Motor neuron (in vitro differentiated cells): Measurements from ENCODE around the gene SLC44A5. TPM values are rescaled to one million over a fixed set of nuclear protein-coding genes. Genes with fewer than 3 reads are reported as not detected.
A peak's percentile ranks its signal among the peaks of the same experiment; 100 is the strongest.
"Not testable (repeated sequence)": the region's sequence is repeated elsewhere in the genome, so short reads cannot be mapped to it uniquely, and the experiment has no call there.

Experiments
- ATAC-seq, 8 experiments: fragments of 200-7000 bp; cut with Tn5 transposase; replicated peaks in 6 of 8; 2 replicates each; pipeline ENCODE4 v1.8.0; 2021; ENCODE audit warnings: mild to moderate bottlenecking in 8 of 8, moderate library complexity in 8 of 8
- H3K27ac ChIP-seq, 2 donors: fragments of 250-450 bp; sonication (Bioruptor Pico); 2 replicates each; pipeline ENCODE4 v1.9.0; 2021; ENCODE audit warnings: antibody characterized with exemption in 2 of 2, mild to moderate bottlenecking in 2 of 2, moderate library complexity in 1 of 2
- H3K4me1 ChIP-seq, 2 donors: fragments of 250-450 bp; sonication (Bioruptor Pico); replicated peaks in 1 of 2; 2 replicates each; pipeline ENCODE4 v1.6.1; 2021; ENCODE audit warnings: antibody characterized with exemption in 2 of 2, mild to moderate bottlenecking in 2 of 2, moderate library complexity in 1 of 2
- H3K4me3 ChIP-seq, 5 donors: fragments of 250-450 bp; sonication (Bioruptor Pico); 2 replicates each; pipeline ENCODE4 v1.9.0; 2021; ENCODE audit warnings: antibody characterized with exemption in 5 of 5, mild to moderate bottlenecking in 5 of 5, moderate library complexity in 4 of 5
- WGBS, 10 experiments: fragments of 450-650 bp; shearing (Covaris generic); methylation state at CpG; one replicate each; pipeline ENCODE4 v1.0.0; 2022; 5-methylcytosine and 5-hydroxymethylcytosine counted together
- in situ Hi-C, 9 experiments: fragments of 400-800 bp; cut with MboI; loops; one replicate each; pipeline ENCODE4 v1.15.0; 2021; ENCODE audit warnings: low sequenced_read_pairs in 9 of 9, low pct_unique_long_range_greater_than_20kb in 2 of 9; ENCODE audit not compliant: unreplicated experiment in 9 of 9
- total RNA-seq, 8 experiments: library from RNA; unstranded; fragments of 300-600 nt; gene quantifications; 2 replicates each; pipeline versions ENCODE4 v1.2.3 to v1.2.4, GENCODE V29; 2022

SLC44A5 gene
- total RNA-seq, 8 experiments from 2014 or later = 27.7 to 58.8 (median 52.0) TPM; not detected in 3

- H3K4me1 ChIP-seq, H3K27ac ChIP-seq, H3K4me3 ChIP-seq, ATAC-seq: not testable (repeated sequence)
- in situ Hi-C loops = loop anchor here in 6 of 9 experiments (25.0 kb wide), 1 partner anchor 374 kb away; no protein-coding TSS in a partner anchor
- WGBS, 10 experiments = 60 to 100% methylated on average over 1 of the region's 2 CpGs; no CpG with 5 or more reads in 8 of the 10 experiments
Observed at GRCh38 chr1:75263616-75264015, 347.3 kb downstream of the SLC44A5 start.

DNA sequence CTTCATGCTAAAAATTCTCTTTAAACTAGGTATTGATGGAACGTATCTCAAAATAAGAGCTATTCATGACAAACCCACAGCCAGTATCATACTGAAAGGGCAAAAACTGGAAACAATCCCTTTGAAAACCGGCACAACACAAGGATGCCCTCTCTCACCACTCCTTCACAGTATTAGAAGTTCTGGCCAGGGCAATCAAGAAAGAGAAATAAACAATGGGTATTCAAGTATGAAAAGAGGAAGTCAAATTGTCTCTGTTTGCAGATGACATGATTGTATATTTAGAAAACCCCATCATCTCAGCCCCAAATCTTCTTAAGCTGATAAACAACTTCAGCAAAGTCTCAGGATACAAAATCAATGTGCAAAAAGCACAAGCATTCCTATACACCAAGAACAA, 349.0 kb downstream of the SLC44A5 start:
- in situ Hi-C loops = loop anchor here in 6 of 9 experiments (25.0 kb wide), 1 partner anchor 375 kb away; no protein-coding TSS in a partner anchor
- not testable (repeated sequence) for H3K4me1 ChIP-seq, ATAC-seq, H3K27ac ChIP-seq, H3K4me3 ChIP-seq
- WGBS, 10 experiments = 0 to 100% (median 85%) methylated on average over 1 to 2 of the region's 2 CpGs; no CpG with 5 or more reads in 3 of the 10 experiments

- Histone ChIP-seq H3K4me1 (no peaks in the 10 kb centered on the region), H3K4me3 (no peak overlapping the region), H3K27ac (no peak overlapping the region)
- in situ Hi-C loops = loop anchor here in 6 of 9 experiments (25.0 kb wide), 1 partner anchor 379 kb away; no protein-coding TSS in a partner anchor
- no peak for ATAC-seq
- 73 to 96% (median 84%) methylated on average over 1 to 3 of the region's 4 CpGs; no CpG with 5 or more reads in 6 of the 10 experiments for WGBS, 10 experiments
Observed at GRCh38 chr1:75258351-75258750, 352.6 kb downstream of the SLC44A5 start.

- no peaks in the 10 kb centered on the region for H3K4me1 ChIP-seq
- 0 to 100% (median 37%) methylated on average over 1 to 2 of the region's 2 CpGs; no CpG with 5 or more reads in 2 of the 10 experiments for WGBS, 10 experiments
- H3K4me3 ChIP-seq = no peak overlapping the region
- in situ Hi-C loops = loop anchor here in 6 of 9 experiments (25.0 kb wide), 1 partner anchor 380 kb away; no protein-coding TSS in a partner anchor
- no peak overlapping the region for H3K27ac ChIP-seq
- peak in 2 of 8 experiments; percentile 30 to 44 for ATAC-seq
Observed at GRCh38 chr1:75257424-75257823, 353.5 kb downstream of the SLC44A5 start.

DNA sequence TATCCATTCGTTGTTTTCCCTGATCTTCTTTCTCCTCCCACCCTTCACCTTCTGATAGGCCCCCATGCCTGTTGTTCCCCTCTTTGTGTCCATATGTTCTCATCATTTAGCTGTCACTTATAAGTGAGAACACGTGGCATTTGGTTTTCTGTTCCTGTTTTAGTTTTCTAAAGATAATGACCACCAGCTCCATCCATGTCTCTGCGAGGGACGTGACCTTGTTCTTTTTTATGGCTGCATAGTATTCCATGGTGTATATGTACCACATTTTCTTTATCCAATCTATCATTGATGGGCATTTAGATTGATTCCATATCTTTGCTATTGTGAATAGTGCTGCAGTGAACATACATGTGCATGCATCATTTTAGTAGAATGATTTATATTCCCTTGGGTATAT, 360.8 kb downstream of the SLC44A5 start:
- H3K4me3 ChIP-seq, H3K27ac ChIP-seq, H3K4me1 ChIP-seq, ATAC-seq: not testable (repeated sequence)
- in situ Hi-C loops = loop anchor here in 6 of 9 experiments (25.0 kb wide), 1 partner anchor 387 kb away; no protein-coding TSS in a partner anchor
- WGBS, 10 experiments = 0 to 100% (median 79%) methylated on average over 1 to 4 of the region's 4 CpGs

DNA sequence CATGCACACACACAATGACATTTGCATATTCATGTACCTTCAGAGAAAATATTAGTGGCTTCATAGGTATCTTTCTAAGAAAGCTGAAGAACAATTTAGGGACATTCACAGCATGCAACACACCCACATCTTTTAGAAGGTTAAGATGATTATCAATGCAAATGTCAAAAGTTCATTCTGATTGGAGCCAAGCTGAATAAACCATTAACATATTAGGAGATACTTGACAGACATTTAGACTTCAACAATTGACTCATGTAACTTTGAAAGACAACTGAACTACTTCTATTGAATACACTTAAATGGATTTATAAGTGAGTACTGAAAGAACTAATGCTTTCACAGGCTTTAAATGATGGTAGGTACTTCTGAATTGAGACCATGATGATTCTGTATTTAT, 365.7 kb downstream of the SLC44A5 start:
- no peak overlapping the region for H3K4me3 ChIP-seq
- no peak for ATAC-seq
- in situ Hi-C loops = loop anchor here in 1 of 9 experiments (25.0 kb wide), 1 partner anchor 392 kb away; no protein-coding TSS in a partner anchor
- H3K27ac ChIP-seq = no peak overlapping the region
- no peaks in the 10 kb centered on the region for H3K4me1 ChIP-seq

- H3K4me1 ChIP-seq = no peaks in the 10 kb centered on the region
- no peak overlapping the region for H3K27ac ChIP-seq
- in situ Hi-C loops = loop anchor here in 1 of 9 experiments (25.0 kb wide), 1 partner anchor 394 kb away; no protein-coding TSS in a partner anchor
- 0 to 100% (median 76%) methylated on average over 1 of the region's 1 CpG; no CpG with 5 or more reads in 2 of the 10 experiments for WGBS, 10 experiments
- no peak for ATAC-seq
- H3K4me3 ChIP-seq = no peak overlapping the region
Observed at GRCh38 chr1:75243124-75243523, 367.8 kb downstream of the SLC44A5 start.

DNA sequence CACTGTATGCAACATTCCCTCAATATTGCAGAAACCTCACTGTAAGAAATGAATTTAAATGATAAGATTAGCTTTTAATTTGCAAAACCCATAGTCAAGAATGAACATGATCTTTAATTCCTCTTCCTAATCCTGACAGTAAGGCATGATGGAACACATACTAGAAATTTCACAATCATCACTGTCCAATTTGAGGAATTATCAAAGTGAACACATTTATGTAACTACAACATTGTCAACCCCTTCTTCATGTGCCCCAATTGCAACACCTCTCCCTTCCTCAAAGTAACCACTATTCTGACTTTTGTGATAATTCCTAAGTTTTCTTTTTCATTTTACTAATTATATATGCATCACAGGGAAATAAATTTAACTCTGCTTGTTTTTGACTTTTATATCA, 373.6 kb downstream of the SLC44A5 start:
- Histone ChIP-seq H3K27ac (no peak overlapping the region), H3K4me1 (no peaks in the 10 kb centered on the region), H3K4me3 (no peak overlapping the region)
- in situ Hi-C loops = loop anchor here in 1 of 9 experiments (25.0 kb wide), 1 partner anchor 400 kb away; no protein-coding TSS in a partner anchor
- no peak for ATAC-seq

GRCh38 chr1:75234562-75234961, 376.4 kb downstream of the SLC44A5 start:
- Histone ChIP-seq H3K27ac (no peak overlapping the region), H3K4me3 (no peak overlapping the region), H3K4me1 (no peaks in the 10 kb centered on the region)
- in situ Hi-C loops = loop anchor here in 1 of 9 experiments (25.0 kb wide), 1 partner anchor 403 kb away; no protein-coding TSS in a partner anchor
- WGBS, 10 experiments = 0 to 89% (median 40%) methylated on average over 1 to 3 of the region's 3 CpGs; no CpG with 5 or more reads in 1 of the 10 experiments
- ATAC-seq = peak in 1 of 8 experiments; percentile 28

- no peaks in the 10 kb centered on the region for H3K4me1 ChIP-seq
- WGBS, 10 experiments = 4 to 51% (median 29%) methylated on average over 5 to 11 of the region's 11 CpGs
- peak in 6 of 8 experiments; percentile 53 to 86 (median 64) for ATAC-seq
- no peak overlapping the region for H3K4me3 ChIP-seq
- no peak overlapping the region for H3K27ac ChIP-seq
- in situ Hi-C loops = loop anchor here in 1 of 9 experiments (25.0 kb wide), 1 partner anchor 404 kb away; no protein-coding TSS in a partner anchor
Observed at GRCh38 chr1:75233302-75233929, 377.5 kb downstream of the SLC44A5 start.

DNA sequence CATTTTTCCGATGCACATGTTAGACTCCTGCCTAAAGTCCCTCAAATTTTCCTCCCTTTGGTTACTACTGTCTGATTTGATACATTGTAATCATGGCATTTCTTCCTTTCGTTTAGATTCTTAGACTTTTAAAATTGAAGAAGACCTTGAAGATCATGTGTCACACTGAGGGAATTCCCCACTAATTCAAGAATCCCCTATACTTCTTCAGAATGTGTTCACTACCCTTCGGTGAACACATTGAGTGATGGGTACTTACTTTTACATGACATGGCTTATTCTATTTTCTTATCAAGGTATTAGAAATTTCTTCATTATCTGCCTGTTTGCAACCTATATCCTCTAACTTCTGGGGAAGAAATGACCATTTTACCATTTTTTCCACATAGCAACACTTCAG, 390.8 kb downstream of the SLC44A5 start:
- WGBS, 10 experiments = 6 to 94% (median 78%) methylated on average over 2 to 3 of the region's 3 CpGs
- no peak for ATAC-seq
- no peaks in the 10 kb centered on the region for H3K4me1 ChIP-seq
- no peak overlapping the region for H3K27ac ChIP-seq
- H3K4me3 ChIP-seq = no peak overlapping the region
- in situ Hi-C loops = loop anchor here in 4 of 9 experiments (25.0 kb wide), 1 partner anchor 458 kb away; no protein-coding TSS in a partner anchor

- no peak overlapping the region for H3K4me3 ChIP-seq
- no peak for ATAC-seq
- H3K4me1 ChIP-seq = no peaks in the 10 kb centered on the region
- in situ Hi-C loops = loop anchor here in 4 of 9 experiments (25.0 kb wide), 1 partner anchor 452 kb away; no protein-coding TSS in a partner anchor
- no peak overlapping the region for H3K27ac ChIP-seq
Observed at GRCh38 chr1:75214017-75214416, 396.9 kb downstream of the SLC44A5 start.

DNA sequence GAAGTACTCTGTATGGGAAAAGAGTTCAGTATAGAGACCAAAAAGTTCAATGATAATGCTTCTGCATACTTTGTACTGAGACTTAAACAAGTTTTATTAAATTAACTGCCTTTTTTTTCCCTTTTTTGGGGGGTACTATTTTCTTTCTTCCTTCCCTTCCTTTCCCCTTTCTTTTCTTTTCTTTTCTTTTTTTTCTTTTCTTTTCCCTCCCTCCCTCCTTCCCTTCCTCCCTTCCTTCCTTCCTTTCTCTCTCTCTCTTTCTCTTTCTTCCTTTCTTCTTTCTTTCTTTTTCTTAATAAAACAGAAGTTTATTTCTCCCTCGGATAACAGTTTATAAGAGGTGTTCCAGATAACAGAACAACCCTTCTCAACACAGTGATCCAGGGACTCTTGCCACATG, 399.3 kb downstream of the SLC44A5 start:
- no peaks in the 10 kb centered on the region for H3K4me1 ChIP-seq
- ATAC-seq = no peak
- 0 to 89% (median 60%) methylated on average over 1 of the region's 1 CpG; no CpG with 5 or more reads in 1 of the 10 experiments for WGBS, 10 experiments
- in situ Hi-C loops = loop anchor here in 4 of 9 experiments (25.0 kb wide), 1 partner anchor 449 kb away; no protein-coding TSS in a partner anchor
- H3K4me3 ChIP-seq = no peak overlapping the region
- H3K27ac ChIP-seq = no peak overlapping the region
